BLaER1 (cell line): Measurements from ENCODE around the gene CD37.
"Not testable (repeated sequence)": the region's sequence is repeated elsewhere in the genome, so short reads cannot be mapped to it uniquely, and the experiment has no call there.

Experiments used
- H3K27ac ChIP-seq: shearing (Covaris generic); formaldehyde crosslinking; 2 replicates; pipeline ENCODE4 v1.8.1; 2022
- H3K27me3 ChIP-seq: shearing (Covaris generic); formaldehyde crosslinking; 2 replicates; pipeline ENCODE4 v1.8.1; 2022
- H3K36me3 ChIP-seq: shearing (Covaris generic); formaldehyde crosslinking; 2 replicates; pipeline ENCODE4 v1.8.1; 2022
- H3K4me1 ChIP-seq: shearing (Covaris generic); formaldehyde crosslinking; 2 replicates; pipeline ENCODE4 v1.8.1; 2022
- H3K4me2 ChIP-seq: shearing (Covaris generic); formaldehyde crosslinking; 2 replicates; pipeline ENCODE4 v1.8.1; 2022
- H3K4me3 ChIP-seq: shearing (Covaris generic); formaldehyde crosslinking; 2 replicates; pipeline ENCODE4 v1.8.1; 2022
- H3K9ac ChIP-seq: shearing (Covaris generic); formaldehyde crosslinking; 2 replicates; pipeline ENCODE4 v1.8.1; 2022
- H3K9me3 ChIP-seq: shearing (Covaris generic); formaldehyde crosslinking; 2 replicates; pipeline ENCODE4 v1.8.1; 2022
- H4K20me1 ChIP-seq: shearing (Covaris generic); formaldehyde crosslinking; 2 replicates; pipeline ENCODE4 v1.8.1; 2022
- Cebpa-rat ChIP-seq: shearing (Covaris generic); IDR thresholded peaks from 2 replicates; pipeline ENCODE4 v1.8.1; 2022

Gene CD37

DNA sequence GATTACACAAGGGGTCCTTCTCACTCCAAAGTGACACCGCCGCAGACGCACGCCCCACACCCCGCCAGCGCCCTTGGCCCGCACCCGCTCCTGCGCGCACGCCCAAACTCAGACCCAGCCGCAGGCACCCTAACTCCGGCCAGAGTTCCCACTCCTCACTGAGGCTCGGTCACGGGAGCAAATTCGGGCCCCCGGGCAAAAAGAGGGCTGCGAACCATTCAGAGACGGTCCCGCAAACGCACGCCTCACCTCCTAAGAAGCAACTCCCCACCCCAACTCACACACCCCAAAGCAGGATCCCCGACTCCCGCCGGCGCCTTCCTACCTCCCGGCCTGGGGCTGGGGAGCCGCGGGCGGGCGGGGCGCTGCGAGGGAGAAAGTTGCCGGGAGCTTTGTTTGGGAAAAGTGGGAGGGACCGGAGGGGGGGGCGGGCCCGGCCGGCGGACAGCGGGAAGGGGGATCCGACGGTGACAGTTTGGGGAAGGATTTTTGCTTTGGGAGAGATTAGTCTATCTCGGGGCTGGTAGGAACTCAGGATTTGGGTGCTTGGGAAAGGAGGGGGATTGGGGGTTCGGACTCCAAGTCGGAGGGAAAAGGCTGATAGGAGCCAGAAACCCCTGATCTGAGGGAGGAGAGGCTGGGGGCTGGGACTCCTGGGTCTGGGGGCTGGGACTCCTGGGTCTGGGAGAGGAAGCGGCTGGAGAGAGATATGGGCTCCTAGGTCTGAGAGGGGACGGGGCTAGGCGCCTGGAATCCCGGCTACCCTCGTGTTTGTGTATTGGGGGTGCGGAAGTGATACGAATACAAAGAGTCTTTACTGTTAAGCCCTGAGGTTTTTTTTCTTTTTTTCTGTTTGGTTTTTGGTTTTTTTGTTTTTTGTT, 27.1 kb downstream of the CD37 start, which contains the start of gene TEAD2:
Gene TEAD2 (minus strand): TSS at position 369 of the 881 bp plus-strand sequence. CDS start 2,341 bp downstream, outside the sequence.
- no peaks in the 10 kb centered on the region; the same call in 1 of the 2 replicates for H4K20me1 ChIP-seq
- H3K4me1 ChIP-seq: no peaks in the 10 kb centered on the region
- no peak within 1 kb of the TSS for H3K4me3 ChIP-seq
- H3K27ac ChIP-seq: no peak within 1 kb of the TSS
- H3K9ac ChIP-seq: no peak within 1 kb of the TSS
- no peak for TF ChIP-seq Cebpa-rat
- H3K27me3 ChIP-seq: peaks cover 61% of the 10 kb centered on the region
- H3K36me3 ChIP-seq: no peaks in the 10 kb centered on the region
- H3K9me3 ChIP-seq: peaks cover 10% of the 10 kb centered on the region
- no peak within 1 kb of the TSS for H3K4me2 ChIP-seq

GRCh38 chr19:49362929-49363267, 27.7 kb downstream of the CD37 start:
- Histone ChIP-seq H3K27me3 (peaks cover 61% of the 10 kb centered on the region), H3K9me3 (peaks cover 12% of the 10 kb centered on the region), H3K9ac (no peak overlapping the region), H3K4me3 (no peak overlapping the region), H3K4me1 (no peaks in the 10 kb centered on the region), H4K20me1 (no peaks in the 10 kb centered on the region; the same call in 1 of the 2 replicates), H3K4me2 (no peak overlapping the region), H3K27ac (no peak overlapping the region), H3K36me3 (no peaks in the 10 kb centered on the region)
- TF ChIP-seq Cebpa-rat: no peak

DNA sequence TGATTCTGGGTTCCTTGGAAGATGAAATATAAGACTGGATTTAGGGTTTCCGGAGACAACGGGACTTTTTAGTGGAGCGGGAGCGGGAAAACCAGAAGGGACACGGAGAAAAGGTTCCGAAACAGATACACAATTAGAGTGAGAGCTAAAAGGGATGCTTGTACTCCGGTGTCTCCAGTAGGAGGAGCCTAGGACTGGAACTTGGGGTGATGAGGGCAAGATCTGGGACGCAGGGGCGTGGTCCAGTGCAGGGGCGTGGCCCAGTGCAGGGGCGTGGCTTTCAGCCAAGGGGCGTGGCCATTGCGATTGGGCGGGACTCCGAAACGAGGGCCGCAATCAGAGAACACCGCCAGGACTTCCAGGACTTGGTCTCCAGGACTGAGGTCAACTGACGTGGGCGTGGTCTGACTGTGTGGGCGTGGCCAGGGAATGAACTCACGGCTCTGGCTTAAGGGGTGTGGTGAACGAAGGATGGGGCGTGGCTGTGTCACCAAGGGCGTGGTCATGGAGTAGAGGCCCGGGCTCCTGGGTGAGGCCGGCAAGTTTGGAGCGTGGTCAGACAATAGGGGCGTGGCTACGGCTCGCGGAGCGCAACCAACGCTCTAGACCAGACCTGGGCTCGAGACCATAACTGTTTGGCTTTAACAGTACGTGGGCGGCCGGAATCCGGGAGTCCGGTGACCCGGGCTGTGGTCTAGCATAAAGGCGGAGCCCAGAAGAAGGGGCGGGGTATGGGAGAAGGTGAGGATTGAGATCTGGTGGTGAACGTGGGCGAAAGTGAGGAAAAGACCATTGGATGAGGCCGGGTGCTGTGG, 28.3 kb downstream of the CD37 start, which contains the start of gene DKKL1:
Gene DKKL1 (plus strand): TSS at position 610 of the 815 bp plus-strand sequence. CDS start 122 bp downstream, at position 732.
- no peak for TF ChIP-seq Cebpa-rat
- Histone ChIP-seq H3K4me2 (no peak within 1 kb of the TSS), H3K36me3 (no peaks in the 10 kb centered on the region), H3K27me3 (peaks cover 61% of the 10 kb centered on the region), H3K9ac (no peak within 1 kb of the TSS), H3K9me3 (peaks cover 18% of the 10 kb centered on the region), H3K4me3 (no peak within 1 kb of the TSS), H3K4me1 (no peaks in the 10 kb centered on the region), H3K27ac (no peak within 1 kb of the TSS), H4K20me1 (no peaks in the 10 kb centered on the region; the same call in 1 of the 2 replicates)

- TF ChIP-seq Cebpa-rat: no peak
- H3K9me3 ChIP-seq: peaks cover 26% of the 10 kb centered on the region
- H3K36me3 ChIP-seq: no peaks in the 10 kb centered on the region
- no peak overlapping the region for H3K9ac ChIP-seq
- H3K27me3 ChIP-seq: peaks cover 61% of the 10 kb centered on the region
- H3K4me2 ChIP-seq: no peak overlapping the region
- H3K4me1 ChIP-seq: no peaks in the 10 kb centered on the region
- H4K20me1 ChIP-seq: no peaks in the 10 kb centered on the region; the same call in 1 of the 2 replicates
- no peak overlapping the region for H3K27ac ChIP-seq
- no peak overlapping the region for H3K4me3 ChIP-seq
Measured at GRCh38 chr19:49364083-49364737, 29.0 kb downstream of the CD37 start.

DNA sequence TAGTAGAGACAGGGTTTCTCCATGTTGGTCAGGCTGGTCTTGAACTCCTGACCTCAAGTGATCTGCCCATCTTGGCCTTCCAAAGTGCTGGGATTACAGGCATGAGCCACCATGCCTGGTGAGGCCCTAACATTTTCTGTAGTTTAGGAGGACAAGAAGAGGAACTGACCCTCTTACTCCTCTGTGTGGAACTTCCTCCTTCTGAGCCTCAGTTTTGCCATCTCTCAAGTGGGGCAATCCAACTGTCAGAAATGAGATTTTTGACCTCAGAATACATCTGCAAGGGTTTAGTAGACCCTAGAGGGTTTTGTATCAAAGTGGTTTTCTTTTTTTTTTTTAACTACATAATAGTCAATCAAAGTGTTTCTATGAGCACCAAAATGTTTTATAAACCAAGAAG, 30.9 kb downstream of the CD37 start:
- Histone ChIP-seq H3K4me1 (no peaks in the 10 kb centered on the region), H3K36me3 (no peaks in the 10 kb centered on the region), H4K20me1 (no peaks in the 10 kb centered on the region; the same call in 1 of the 2 replicates), H3K27me3 (peaks cover 42% of the 10 kb centered on the region), H3K4me2 (no peak overlapping the region), H3K9me3 (peaks cover 45% of the 10 kb centered on the region), H3K4me3 (no peak overlapping the region), H3K27ac (no peak overlapping the region), H3K9ac (no peak overlapping the region)
- no peak for TF ChIP-seq Cebpa-rat

DNA sequence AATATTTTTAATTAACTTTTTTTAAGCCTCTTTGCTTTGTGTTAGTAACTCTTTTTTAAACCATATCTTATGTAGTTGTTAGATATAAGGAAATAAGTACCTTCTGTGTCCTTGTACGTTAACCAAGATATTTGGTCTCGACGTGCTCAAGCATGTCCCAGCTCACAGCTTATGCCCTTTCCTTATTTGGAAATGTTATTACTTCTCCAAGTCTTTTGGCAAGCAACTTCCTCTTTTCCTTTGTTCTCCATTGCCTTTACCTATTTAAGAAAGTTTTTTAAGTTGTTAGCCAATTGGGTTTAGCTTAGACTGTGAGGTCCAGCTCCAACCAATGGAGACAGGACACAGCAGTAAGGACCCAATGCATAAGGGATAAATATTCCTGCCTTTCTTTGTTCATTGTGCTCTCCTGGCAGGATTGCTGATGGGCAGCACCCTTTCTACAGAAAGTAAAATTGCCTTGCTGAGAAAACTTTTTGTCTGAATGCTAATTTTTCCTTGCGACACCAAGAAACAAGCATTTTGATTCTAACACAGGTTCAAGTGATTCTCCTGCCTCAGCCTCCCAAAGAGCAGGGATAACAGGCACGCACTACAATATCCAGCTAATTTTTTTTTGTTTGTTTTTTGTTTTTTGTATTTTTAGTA, 33.6 kb downstream of the CD37 start:
- H3K27me3 ChIP-seq: peaks cover 15% of the 10 kb centered on the region
- H3K36me3 ChIP-seq: no peaks in the 10 kb centered on the region
- H3K27ac ChIP-seq: no peak overlapping the region
- TF ChIP-seq Cebpa-rat: no peak
- peaks cover 9% of the 10 kb centered on the region for H3K4me1 ChIP-seq
- H3K4me3 ChIP-seq: no peak overlapping the region
- peaks cover 35% of the 10 kb centered on the region for H3K9me3 ChIP-seq
- no peaks in the 10 kb centered on the region for H4K20me1 ChIP-seq
- H3K9ac ChIP-seq: no peak overlapping the region
- no peak overlapping the region for H3K4me2 ChIP-seq

GRCh38 chr19:49371184-49371583, 36.0 kb downstream of the CD37 start:
- peaks cover 35% of the 10 kb centered on the region for H3K9me3 ChIP-seq
- H3K27me3 ChIP-seq: no peaks in the 10 kb centered on the region
- H3K4me3 ChIP-seq: no peak overlapping the region
- H3K4me2 ChIP-seq: no peak overlapping the region
- TF ChIP-seq Cebpa-rat: 0 out of 2 replicates have a peak, but pooled peaks have one; percentile 16
- H3K9ac ChIP-seq: no peak overlapping the region
- no peak overlapping the region for H3K27ac ChIP-seq
- peaks cover 19% of the 10 kb centered on the region for H3K4me1 ChIP-seq
- H4K20me1 ChIP-seq: no peaks in the 10 kb centered on the region
- H3K36me3 ChIP-seq: no peaks in the 10 kb centered on the region

- not testable (repeated sequence) for H3K27me3 ChIP-seq, H4K20me1 ChIP-seq, H3K9ac ChIP-seq, H3K4me3 ChIP-seq, H3K36me3 ChIP-seq, H3K27ac ChIP-seq
- Histone ChIP-seq H3K4me1 (peaks cover 21% of the 10 kb centered on the region), H3K9me3 (peaks cover 30% of the 10 kb centered on the region), H3K4me2 (peak overlapping the region; percentile 77)
Measured at GRCh38 chr19:49373174-49373573, 38.0 kb downstream of the CD37 start.
